Lung (tissue), 12 donors: ENCODE data around the gene INHBE. TPM values are rescaled to one million over a fixed set of nuclear protein-coding genes. Genes with fewer than 3 reads are reported as not detected.
A peak's percentile ranks its signal among the peaks of the same experiment; 100 is the strongest.

Experiments used
- ATAC-seq: fragments of 200-7000 bp; cut with Tn5 transposase; one replicate; pipeline ENCODE4 v1.9.1; 2020; ENCODE audit warnings: moderate number of reproducible peaks; ENCODE audit not compliant: insufficient read depth, low FRiP score
- DNase-seq, 3 donors: peaks; one replicate each; pipeline ENCODE4 v3.0.0-alpha.2; 2013 to 2017
- H3K27ac ChIP-seq, 2 donors: one replicate each; pipeline ENCODE4 v1.5.1; 2013; ENCODE audit warnings: mild to moderate bottlenecking in 2 of 2, moderate library complexity in 2 of 2, control low read depth in 1 of 2, inconsistent platforms in 1 of 2, low read depth in 1 of 2, low read length in 1 of 2
- H3K27me3 ChIP-seq, 3 donors: one replicate each; pipeline ENCODE4 v1.5.1; 2013; ENCODE audit warnings: low read length in 2 of 3; ENCODE audit not compliant: control insufficient read depth in 3 of 3, insufficient read depth in 3 of 3
- H3K36me3 ChIP-seq, 4 donors: one replicate each; pipeline ENCODE4 v1.5.1; 2013; ENCODE audit warnings: low read length in 4 of 4, mild to moderate bottlenecking in 1 of 4, moderate library complexity in 1 of 4; ENCODE audit not compliant: control insufficient read depth in 4 of 4, insufficient read depth in 4 of 4
- H3K4me1 ChIP-seq, 5 donors: one replicate each; pipeline ENCODE4 v1.5.1; 2013; ENCODE audit warnings: low read length in 5 of 5, mild to moderate bottlenecking in 2 of 5, moderate library complexity in 1 of 5; ENCODE audit not compliant: control insufficient read depth in 5 of 5, insufficient read depth in 5 of 5
- H3K4me3 ChIP-seq: one replicate; pipeline ENCODE4 v1.5.1; 2013; ENCODE audit warnings: mild to moderate bottlenecking, control low read depth, moderate library complexity
- H3K9ac ChIP-seq, 2 donors: one replicate each; pipeline ENCODE4 v1.5.1; 2013; ENCODE audit warnings: low read length in 2 of 2, control low read depth in 1 of 2; ENCODE audit not compliant: insufficient read depth in 1 of 2
- H3K9me3 ChIP-seq, 4 donors: one replicate each; pipeline ENCODE4 v1.5.1; 2013; ENCODE audit warnings: low read length in 3 of 4, mild to moderate bottlenecking in 1 of 4, moderate library complexity in 1 of 4; ENCODE audit not compliant: control insufficient read depth in 4 of 4, insufficient read depth in 3 of 4
- WGBS, 2 donors: extraction: QIAGEN DNeasy Blood & Tissue Kit; methylation state at CpG; one replicate each; pipeline ENCODE4 v1.1.7; 2013; 5-methylcytosine and 5-hydroxymethylcytosine counted together
- polyA plus RNA-seq, 2 donors: library from polyadenylated mRNA; stranded (reverse); fragments of 200-250 nt; gene quantifications; one replicate each; pipeline ENCODE4 v1.2.1, GENCODE V29; 2013
- total RNA-seq, 2 donors: library from RNA; depleted of rRNA in 1 of 2; stranded (reverse); fragments of >200 nt in 1 of 2; gene quantifications; one replicate each; pipeline ENCODE4 v1.2.1, GENCODE V29; 2014 to 2021
- TF ChIP-seq, protein P1 (sequence below): IDR thresholded peaks from 2 replicates; pipeline ENCODE4 v1.5.1; 2012; ENCODE audit warnings: mild to moderate bottlenecking; ENCODE audit errors: control extremely low read depth, extremely low read depth
- donor health status: control.
- donor health status: control.
- donor health status: Bipolar disorder and iron deficiency.
- donor health status: healthy.
- donor health status: DM: yes; HTN: yes; CAD: no.

INHBE gene
- total and polyA plus RNA-seq, 4 donors = 0.12 TPM; not detected in 3

- peak; percentile 95 for ATAC-seq
- peak; percentile 94 to 98 (median 97) for DNase-seq
- Histone ChIP-seq H3K36me3 (peaks cover 17 to 27% (median 23%) of the 10 kb centered on the region in 4 donors), H3K4me3 (peak within 1 kb of the TSS; percentile 96), H3K27ac (peak within 1 kb of the TSS; percentile 65 to 88), H3K4me1 (peaks cover 0 to 10% (median 7%) of the 10 kb centered on the region in 5 donors), H3K9ac (peak within 1 kb of the TSS; percentile 75 to 91), H3K27me3 (no peaks in the 10 kb centered on the region), H3K9me3 (no peaks in the 10 kb centered on the region)
- 8 to 12% methylated on average over 47 of the region's 47 CpGs for WGBS, 2 donors
- TF ChIP-seq, protein P1, sequence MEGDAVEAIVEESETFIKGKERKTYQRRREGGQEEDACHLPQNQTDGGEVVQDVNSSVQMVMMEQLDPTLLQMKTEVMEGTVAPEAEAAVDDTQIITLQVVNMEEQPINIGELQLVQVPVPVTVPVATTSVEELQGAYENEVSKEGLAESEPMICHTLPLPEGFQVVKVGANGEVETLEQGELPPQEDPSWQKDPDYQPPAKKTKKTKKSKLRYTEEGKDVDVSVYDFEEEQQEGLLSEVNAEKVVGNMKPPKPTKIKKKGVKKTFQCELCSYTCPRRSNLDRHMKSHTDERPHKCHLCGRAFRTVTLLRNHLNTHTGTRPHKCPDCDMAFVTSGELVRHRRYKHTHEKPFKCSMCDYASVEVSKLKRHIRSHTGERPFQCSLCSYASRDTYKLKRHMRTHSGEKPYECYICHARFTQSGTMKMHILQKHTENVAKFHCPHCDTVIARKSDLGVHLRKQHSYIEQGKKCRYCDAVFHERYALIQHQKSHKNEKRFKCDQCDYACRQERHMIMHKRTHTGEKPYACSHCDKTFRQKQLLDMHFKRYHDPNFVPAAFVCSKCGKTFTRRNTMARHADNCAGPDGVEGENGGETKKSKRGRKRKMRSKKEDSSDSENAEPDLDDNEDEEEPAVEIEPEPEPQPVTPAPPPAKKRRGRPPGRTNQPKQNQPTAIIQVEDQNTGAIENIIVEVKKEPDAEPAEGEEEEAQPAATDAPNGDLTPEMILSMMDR = no peak
Observed at GRCh38 chr12:57487597-57488401, 32.7 kb downstream of the INHBE start, which contains the start of gene MARS1. Gene MARS1, plus strand, starts transcription at chr12:57488068. Its CDS starts 23 bp downstream, at chr12:57488091.

DNA sequence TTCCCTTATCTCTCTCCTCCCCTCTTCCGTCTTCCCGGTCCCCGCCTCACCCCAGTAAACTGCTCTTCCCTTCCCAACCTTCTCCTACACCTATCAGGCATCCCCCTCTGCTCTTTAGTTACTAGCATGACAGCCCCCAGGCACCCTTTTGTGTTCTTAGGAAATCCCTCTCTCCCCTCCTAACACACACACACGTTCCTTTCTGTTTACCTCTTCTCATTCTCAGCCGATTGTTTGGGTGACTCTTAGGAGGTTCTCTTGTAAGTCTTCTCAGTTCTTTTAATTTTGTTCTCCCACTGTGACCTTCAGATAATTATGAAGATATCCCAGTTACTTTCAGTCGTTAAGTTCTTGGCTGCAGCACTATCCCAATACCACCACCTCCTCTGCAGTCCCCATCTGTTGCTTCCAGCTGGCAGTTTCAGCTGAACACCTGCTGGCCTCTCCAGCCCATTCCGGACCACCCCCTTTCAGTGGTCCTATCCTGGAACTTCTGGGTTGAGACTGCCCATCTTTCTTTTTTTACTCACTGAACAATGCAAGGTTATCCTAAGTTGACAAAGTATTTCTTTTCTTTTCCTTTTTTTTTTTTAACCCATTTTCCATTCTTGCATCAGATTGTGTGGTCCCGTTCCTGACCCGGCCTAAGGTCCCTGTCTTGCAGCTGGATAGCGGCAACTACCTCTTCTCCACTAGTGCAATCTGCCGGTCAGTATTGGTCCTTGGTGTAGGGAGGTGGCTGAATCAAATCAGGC lies 33.5 kb downstream of the INHBE start:
- DNase-seq (no peak), ATAC-seq (peak; percentile 17)
- Histone ChIP-seq H3K9me3 (no peaks in the 10 kb centered on the region), H3K27ac (peak overlapping the region; percentile 65 to 88), H3K36me3 (peaks cover 17 to 29% (median 25%) of the 10 kb centered on the region in 4 donors), H3K9ac (peak overlapping the region; percentile 75 to 91), H3K27me3 (no peaks in the 10 kb centered on the region), H3K4me3 (peak overlapping the region; percentile 96), H3K4me1 (peaks cover 0 to 10% (median 7%) of the 10 kb centered on the region in 5 donors)
- WGBS, 2 donors = 31 to 34% methylated on average over 11 of the region's 11 CpGs
- TF ChIP-seq, protein P1 = no peak

DNA sequence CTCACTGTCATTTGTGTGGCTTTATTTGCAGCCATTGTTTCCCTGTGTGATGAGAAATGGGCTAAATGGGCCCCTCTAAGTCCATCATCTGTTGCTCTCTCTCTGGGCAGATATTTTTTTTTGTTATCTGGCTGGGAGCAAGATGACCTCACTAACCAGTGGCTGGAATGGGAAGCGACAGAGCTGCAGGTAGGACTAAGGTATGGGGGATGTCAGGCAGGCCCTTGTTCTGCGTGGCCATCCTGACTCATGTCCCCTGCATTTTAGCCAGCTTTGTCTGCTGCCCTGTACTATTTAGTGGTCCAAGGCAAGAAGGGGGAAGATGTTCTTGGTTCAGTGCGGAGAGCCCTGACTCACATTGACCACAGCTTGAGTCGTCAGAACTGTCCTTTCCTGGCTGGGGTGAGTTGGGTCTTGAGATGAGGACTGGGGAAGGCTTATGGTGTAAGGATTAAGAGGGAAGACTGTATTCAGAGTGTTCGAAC lies 34.1 kb downstream of the INHBE start:
- Histone ChIP-seq H3K27me3 (no peaks in the 10 kb centered on the region), H3K36me3 (peaks cover 17 to 29% (median 25%) of the 10 kb centered on the region in 4 donors), H3K27ac (peak overlapping the region in 1 of 2 donors; percentile 9), H3K4me3 (no peak overlapping the region), H3K9me3 (no peaks in the 10 kb centered on the region), H3K9ac (peak overlapping the region in 1 of 2 donors; percentile 91), H3K4me1 (peaks cover 0 to 10% (median 7%) of the 10 kb centered on the region in 5 donors)
- DNase-seq (no peak), ATAC-seq (no peak)
- WGBS, 2 donors = 89 to 90% methylated on average over 5 of the region's 5 CpGs
- TF ChIP-seq, protein P1 = no peak
